HEK293 (cell line): Measurements from ENCODE around the gene MICU1.

Experiments
- PRDM1 ChIP-seq: fragments of 450-650 bp; formaldehyde crosslinking; IDR thresholded peaks from 2 replicates; pipeline ENCODE4; 2016; ENCODE audit warnings: missing biosample characterization, missing genetic modification characterization
- SETDB1 ChIP-seq: IDR thresholded peaks from one replicate; pipeline ENCODE4 v1.6.1; 2017; ENCODE audit warnings: mild to moderate bottlenecking, low read length, moderate library complexity, mixed read lengths; ENCODE audit not compliant: insufficient read length
- ZFP37 ChIP-seq: fragments of 450-650 bp; formaldehyde crosslinking; IDR thresholded peaks from 2 replicates; pipeline ENCODE4 v1.5.1; 2016; ENCODE audit warnings: missing biosample characterization, missing genetic modification characterization
- ZNF10 ChIP-seq: fragments of 450-650 bp; formaldehyde crosslinking; IDR thresholded peaks from 2 replicates; pipeline ENCODE4 v1.5.1; 2017; ENCODE audit warnings: missing biosample characterization, missing genetic modification characterization
- ZNF121 ChIP-seq: fragments of 450-650 bp; formaldehyde crosslinking; IDR thresholded peaks from 2 replicates; pipeline ENCODE4 v1.5.1; 2016; ENCODE audit warnings: missing biosample characterization, missing genetic modification characterization
- ZNF274 ChIP-seq, 2 experiments: fragments of 200-500 bp in 1 of 2; fragments of 450-650 bp in 1 of 2; sonication (Bioruptor generic) in 1 of 2; formaldehyde crosslinking in 1 of 2; IDR thresholded peaks; 2 replicates each; pipeline versions ENCODE4 v1.5.1 to v1.6.1; 2014 to 2016; ENCODE audit warnings: borderline replicate concordance in 1 of 2, inconsistent platforms in 1 of 2, low read length in 1 of 2, missing biosample characterization in 1 of 2, missing genetic modification characterization in 1 of 2
- ZNF830 ChIP-seq: fragments of 450-650 bp; IDR thresholded peaks from 2 replicates; pipeline ENCODE4 v1.5.0; 2018; ENCODE audit warnings: missing biosample characterization, missing genetic modification characterization, low read depth, mild to moderate bottlenecking, moderate library complexity
- TF ChIP-seq, protein P1 (sequence below): fragments of 450-650 bp; formaldehyde crosslinking; IDR thresholded peaks from 2 replicates; pipeline ENCODE4 v1.5.1; 2016; ENCODE audit warnings: missing biosample characterization, missing genetic modification characterization
- TF ChIP-seq, protein P2 (sequence below): fragments of 450-650 bp; formaldehyde crosslinking; IDR thresholded peaks from 2 replicates; pipeline ENCODE4 v1.5.1; 2016; ENCODE audit warnings: missing biosample characterization, missing genetic modification characterization

DNA sequence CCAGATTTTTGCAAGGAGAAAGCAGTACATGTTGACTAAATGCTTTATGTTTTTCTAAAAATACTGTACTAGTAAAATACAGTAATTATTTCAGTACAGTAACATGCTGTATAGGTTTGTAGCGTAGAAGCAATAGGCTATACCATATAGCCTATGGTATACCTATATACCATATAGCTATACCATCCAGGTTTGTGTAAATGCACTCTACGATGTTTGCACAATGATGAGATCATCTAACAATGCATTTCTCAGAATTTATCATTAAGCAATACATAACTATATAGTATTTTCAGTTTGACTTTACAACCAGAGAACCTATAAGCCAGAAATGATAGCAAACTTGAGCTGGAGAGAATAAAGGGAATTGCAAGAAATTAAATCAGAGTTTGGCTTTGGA, 161.4 kb downstream of the MICU1 start:
- TF ChIP-seq, protein P1, sequence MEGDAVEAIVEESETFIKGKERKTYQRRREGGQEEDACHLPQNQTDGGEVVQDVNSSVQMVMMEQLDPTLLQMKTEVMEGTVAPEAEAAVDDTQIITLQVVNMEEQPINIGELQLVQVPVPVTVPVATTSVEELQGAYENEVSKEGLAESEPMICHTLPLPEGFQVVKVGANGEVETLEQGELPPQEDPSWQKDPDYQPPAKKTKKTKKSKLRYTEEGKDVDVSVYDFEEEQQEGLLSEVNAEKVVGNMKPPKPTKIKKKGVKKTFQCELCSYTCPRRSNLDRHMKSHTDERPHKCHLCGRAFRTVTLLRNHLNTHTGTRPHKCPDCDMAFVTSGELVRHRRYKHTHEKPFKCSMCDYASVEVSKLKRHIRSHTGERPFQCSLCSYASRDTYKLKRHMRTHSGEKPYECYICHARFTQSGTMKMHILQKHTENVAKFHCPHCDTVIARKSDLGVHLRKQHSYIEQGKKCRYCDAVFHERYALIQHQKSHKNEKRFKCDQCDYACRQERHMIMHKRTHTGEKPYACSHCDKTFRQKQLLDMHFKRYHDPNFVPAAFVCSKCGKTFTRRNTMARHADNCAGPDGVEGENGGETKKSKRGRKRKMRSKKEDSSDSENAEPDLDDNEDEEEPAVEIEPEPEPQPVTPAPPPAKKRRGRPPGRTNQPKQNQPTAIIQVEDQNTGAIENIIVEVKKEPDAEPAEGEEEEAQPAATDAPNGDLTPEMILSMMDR (tag by site-specific recombination): no peak
- no peak for TF ChIP-seq ZNF10 (tag by site-specific recombination)
- TF ChIP-seq, protein P2, sequence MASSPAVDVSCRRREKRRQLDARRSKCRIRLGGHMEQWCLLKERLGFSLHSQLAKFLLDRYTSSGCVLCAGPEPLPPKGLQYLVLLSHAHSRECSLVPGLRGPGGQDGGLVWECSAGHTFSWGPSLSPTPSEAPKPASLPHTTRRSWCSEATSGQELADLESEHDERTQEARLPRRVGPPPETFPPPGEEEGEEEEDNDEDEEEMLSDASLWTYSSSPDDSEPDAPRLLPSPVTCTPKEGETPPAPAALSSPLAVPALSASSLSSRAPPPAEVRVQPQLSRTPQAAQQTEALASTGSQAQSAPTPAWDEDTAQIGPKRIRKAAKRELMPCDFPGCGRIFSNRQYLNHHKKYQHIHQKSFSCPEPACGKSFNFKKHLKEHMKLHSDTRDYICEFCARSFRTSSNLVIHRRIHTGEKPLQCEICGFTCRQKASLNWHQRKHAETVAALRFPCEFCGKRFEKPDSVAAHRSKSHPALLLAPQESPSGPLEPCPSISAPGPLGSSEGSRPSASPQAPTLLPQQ (tag by site-specific recombination): no peak
- no peak for TF ChIP-seq ZNF830
- no peak for TF ChIP-seq ZFP37 (tag by site-specific recombination)
- no peak for TF ChIP-seq ZNF121 (tag by site-specific recombination)
- TF ChIP-seq SETDB1: no peak
- no peak for TF ChIP-seq PRDM1
- TF ChIP-seq ZNF274 (IDR thresholded peaks at IDR 0.05; ENCODE audit: low read length): no peak
- TF ChIP-seq ZNF274 (tag by site-specific recombination; IDR thresholded peaks at IDR 0.05; ENCODE audit: borderline replicate concordance): no peak
